HG03342 (cell line): Measurements from ENCODE around the gene LYZL6.
"Not testable (repeated sequence)": the region's sequence is repeated elsewhere in the genome, so short reads cannot be mapped to it uniquely, and the experiment has no call there.

Experiments used
- ATAC-seq: cut with Tn5 transposase; IDR thresholded peaks from one replicate; pipeline ENCODE4 v1.9.1; 2021; ENCODE audit warnings: mild to moderate bottlenecking, moderate library complexity; ENCODE audit not compliant: unreplicated experiment

LYZL6 gene

DNA sequence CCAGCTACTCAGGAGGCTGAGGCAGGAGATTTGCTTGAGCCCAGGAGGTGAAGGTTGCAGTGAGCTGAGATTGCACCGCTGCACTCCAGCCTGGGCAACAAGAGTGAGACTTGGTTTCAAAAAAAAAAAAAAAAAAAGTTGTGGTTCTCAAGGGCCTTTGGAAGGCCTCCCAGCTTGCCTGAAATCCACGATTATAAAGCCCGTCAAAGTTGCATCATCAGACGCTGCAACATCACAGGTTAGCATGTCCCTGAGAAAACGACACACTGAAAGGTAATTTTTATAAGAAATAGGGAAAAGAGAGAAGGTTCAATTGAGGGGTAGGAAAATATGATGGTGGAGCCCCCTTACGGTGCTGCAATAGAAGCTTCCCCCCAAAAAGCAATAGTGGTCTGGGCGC, 4.6 kb upstream of the LYZL6 start:
- ATAC-seq = no peak

DNA sequence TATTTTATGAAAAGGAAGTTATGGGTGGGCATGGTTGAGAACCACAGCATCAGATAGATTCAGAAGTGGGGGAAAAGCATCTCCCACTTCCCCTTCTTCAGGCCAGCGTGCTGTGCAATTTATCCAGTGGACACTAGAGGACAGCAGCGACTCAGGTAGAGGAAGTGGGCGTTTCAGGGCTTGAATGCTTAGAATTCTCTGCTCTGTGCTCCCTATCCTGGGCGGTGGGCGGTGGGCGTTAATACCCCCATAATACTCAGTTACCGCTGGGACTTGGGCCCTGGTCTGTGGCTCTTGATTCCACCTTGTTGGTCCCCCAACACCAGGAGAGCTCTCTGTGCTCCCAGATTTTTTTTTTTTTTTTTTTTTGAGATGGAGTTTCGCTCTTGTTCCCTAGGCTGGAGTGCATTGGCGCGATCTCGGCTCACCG, 3.7 kb upstream of the LYZL6 start:
- no peak for ATAC-seq

DNA sequence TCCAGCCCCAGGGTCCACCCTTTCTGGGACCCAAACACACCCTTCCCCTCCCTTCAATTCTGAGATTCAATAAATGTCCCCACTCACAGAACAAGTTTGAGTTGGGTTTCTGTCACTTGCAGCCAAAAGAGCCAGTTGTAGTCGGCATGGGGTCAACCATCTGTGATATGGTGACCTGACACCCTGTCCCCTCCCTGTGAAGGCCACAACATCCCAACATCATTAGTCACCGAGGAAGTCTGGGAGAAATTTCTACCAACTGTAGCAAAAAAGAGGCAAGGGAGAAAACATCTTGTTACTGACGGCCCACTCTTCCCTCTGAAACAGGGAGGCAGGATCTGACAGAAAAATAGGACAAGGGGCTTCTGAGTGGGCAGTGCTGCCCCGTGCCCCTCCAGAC, 638 bp upstream of the LYZL6 start:
- ATAC-seq = no peak

DNA sequence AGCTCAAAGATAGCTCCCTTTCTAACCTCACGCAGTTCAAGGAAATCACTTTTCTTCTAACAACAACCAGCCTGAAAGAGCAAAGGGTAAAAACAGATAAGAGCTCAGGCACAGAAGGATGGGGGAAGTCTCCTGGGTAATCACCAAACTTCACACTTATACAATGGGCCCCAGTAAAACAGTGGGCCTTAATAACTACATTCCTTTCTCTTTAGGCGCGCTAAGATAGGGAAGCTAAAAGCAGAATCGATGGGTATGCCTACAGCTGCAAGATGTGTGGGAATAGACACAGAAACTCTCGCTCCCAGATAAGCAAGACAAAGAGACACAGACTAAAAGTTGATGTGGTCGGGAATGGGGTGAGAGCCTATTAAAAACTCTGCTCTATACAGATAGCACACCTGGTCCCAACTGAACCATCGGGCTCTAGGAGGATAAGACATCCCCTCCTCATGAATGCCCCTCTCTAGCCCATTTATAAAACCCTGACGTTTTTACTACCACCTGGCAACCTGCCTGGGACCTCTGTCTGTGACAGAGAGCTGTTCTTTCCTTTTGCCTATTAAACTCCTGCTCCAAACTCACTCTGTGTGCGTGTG, 826 bp downstream of the LYZL6 start:
- ATAC-seq = no peak

DNA sequence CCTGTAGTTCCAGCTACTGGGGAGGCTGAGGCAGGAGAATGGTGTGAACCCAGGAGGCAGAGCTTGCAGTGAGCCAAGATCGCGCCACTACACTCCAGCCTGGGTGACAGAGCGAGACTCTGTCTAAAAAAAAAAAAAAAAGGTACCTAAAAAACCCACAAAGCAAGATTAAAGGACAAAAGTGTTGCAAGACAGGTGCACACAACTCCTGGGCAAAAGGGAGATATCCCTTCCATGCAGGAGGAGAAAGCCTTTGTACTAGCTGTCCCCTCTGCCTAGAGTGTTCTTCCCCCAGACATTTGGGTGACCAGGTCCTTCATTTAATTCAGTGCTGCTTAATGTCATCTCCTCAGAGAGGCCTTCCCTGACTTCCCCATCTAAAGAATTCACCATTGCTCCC, 5.0 kb downstream of the LYZL6 start:
- not testable (repeated sequence) for ATAC-seq

DNA sequence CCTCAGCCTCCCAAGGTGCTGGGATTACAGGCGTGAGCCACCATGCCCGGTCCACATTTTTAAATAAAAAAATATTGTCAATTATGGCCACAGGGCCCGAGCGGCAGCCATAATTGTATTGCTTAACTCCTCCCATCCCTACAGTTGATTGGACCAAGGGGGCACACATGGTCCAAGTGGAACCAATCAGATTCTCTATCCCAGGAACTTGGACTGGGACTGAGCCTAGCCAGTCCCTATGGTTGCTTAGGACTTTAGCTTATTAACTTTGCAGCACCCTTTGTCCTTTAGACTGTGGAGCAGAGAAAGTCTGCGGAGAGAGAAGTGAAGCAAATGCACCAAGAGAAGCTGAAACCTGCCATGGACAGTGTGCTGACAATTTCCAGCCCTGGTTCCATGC, 7.5 kb downstream of the LYZL6 start:
- no peak for ATAC-seq

DNA sequence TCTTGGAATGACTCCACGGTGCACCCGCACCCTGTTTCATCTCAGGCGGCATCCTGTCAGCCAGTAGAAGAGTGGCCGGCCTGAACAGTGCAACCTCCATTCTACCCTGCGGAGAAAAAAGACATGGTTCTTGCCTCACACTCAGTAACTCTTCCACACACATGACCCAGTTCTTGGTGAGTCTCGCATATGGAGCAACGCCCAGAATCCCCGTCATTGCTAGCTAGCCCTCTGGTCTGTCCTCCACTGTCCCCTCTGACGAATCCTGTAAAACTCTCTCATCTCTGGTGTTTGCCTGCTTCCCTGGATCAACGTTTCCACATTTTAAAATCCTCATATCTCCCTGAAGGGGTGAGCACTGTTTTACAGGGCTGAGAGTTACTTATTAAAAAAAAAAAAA, 8.8 kb downstream of the LYZL6 start:
- no peak for ATAC-seq

DNA sequence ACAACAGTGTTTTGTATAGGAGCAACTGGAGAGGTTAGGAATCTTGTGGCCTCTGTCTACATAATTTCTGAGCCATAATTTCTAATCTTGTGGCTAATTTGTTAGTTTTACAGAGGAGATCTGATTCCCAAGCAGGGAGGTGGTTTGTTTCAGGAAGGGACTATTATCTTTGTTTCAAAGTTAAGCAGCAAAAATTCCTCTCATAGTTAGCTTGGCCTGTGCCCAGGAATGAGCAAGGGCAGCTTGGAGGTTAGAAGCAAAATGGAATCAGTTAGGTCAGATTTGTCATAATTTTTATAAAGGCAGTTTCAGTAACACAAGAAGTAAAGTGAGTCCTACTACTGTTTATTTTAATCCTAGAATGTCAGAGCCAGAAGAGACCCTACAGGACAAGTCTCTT, 10.9 kb downstream of the LYZL6 start:
- ATAC-seq = no peak

DNA sequence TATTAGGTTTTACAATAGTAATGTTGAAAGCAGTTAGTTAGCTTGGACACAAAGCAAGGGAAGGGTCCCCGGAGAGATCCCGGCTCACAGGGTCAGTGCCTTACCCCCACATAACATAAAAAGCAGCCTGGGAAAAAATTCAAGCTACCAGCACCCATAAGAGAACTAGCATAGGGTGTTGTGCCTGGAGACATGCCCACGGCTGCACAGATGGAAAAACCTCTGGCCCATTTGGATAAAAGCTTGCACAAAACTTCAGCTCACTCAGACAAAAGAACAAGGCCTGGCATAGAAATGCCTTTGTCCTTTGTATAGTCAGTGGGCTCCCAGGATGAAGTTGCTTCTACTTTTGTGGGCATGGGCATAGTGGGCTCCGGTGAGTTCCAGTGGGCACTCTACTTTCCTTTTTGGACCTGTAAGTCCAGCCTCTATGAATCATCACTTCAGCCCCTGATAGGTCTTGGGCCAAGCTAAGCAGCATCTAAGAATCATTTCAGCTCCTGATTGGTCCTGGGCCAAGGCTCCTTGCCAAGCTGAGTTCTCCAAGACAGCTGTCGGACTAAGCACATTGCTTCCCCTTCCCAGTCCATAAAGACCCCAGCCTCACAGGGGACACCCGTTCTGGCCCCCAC, 11.6 kb downstream of the LYZL6 start:
- no peak for ATAC-seq

DNA sequence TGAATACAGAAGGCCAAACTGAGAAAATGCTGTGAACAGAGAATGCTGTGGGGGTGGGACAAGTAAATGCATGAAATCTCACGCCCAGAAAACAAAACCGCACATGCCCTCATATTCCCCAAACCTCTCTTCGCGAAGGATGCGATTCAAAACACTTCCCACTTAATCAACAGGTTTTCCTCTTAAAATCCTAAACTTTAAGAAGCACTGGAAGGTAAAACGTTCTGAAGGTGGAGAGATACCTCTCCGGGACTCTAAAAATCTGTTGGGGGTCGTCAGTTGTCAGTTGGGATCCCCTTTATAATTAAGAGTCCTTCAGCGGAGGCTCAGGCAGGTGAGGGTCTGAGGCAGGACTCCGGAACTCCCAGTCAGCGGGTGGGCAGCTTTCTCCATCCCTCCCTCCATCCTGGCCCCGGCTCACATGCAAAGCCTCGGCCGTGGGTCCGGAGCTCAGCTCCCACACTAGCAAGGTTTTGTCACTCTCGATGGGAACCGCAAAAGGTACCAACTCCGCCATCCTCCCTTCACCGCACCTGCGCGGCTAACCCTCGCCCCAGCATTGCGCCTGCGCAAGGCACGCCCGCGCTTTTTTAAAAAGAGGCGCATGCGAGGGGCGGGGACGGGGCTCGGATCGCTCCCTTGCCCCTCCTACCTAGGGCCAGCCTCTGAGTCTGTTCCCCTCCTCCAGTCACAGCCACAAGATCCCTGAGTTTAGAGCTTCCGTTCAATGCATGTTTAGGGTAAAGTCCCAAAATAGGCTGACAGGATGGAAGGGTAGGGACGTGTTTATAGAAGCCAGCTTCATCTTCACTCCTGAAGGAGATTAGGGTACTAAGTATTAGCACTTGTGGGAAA, 13.1 kb downstream of the LYZL6 start, which contains the start of gene RDM1:
TSS of gene RDM1 (minus strand) at position 563 of the 855 bp plus-strand sequence. CDS start at position 517, 46 bp downstream.
- ATAC-seq = no peak

DNA sequence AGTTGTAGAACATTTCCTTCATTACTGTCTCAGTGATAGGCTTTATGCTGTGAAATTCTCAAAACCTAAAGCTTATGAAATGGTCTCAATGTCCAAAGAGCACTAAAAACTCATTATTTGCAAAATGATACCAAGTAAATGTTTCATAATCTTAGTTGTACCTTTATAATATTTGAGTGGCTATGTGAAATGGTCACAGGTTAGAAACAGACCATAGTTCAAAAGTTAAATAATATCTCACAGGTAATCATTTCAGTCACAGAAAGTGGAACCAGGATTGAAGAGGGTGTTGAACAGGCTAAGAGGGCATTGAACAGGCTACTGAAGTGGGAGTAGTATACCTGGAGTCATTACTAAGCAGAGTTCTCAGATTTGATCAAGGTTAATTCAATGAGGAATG, 15.8 kb downstream of the LYZL6 start:
- no peak for ATAC-seq

DNA sequence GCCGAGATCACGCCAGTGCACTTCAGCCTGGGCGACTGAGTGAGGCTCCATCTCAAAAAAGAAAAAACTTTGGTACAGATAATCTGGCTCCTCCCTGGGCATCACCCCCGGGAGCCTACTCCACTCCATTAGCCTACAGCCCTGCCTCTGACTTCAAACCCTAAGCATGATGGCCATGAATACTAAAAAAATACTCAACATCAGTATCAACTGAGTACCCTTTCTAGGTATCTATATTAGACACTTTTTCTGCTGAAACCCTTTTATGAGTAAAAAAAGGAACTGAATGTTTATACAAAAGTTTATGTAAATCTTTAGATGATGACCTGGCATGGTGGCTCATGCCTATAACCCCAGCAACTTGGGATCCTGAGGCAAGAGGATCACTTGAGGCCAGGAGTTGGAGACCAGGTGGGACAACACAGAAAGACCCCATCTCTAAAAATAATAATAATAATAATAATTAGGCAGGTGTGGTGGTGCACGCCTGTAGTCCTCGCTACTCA, 19.9 kb downstream of the LYZL6 start:
- no peak for ATAC-seq

DNA sequence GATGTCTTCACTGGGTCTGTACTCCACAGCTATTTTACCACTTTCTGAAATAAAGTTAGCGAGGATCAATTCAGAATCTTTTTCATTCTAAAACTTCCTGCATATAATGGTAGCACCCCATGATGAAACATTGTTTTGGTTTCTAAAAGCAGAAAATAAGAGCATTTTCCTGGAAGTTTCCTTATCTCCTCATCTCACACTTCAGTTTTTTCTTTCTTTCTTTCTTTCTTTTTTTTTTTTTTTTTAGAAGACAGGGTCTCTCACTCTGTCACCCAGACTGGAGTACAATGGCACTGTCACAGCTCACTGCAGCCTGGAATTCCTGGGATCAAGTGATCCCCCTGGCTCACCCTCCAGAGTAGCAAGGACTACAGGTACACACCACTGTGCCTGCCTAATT, 23.3 kb downstream of the LYZL6 start:
- ATAC-seq = no peak

DNA sequence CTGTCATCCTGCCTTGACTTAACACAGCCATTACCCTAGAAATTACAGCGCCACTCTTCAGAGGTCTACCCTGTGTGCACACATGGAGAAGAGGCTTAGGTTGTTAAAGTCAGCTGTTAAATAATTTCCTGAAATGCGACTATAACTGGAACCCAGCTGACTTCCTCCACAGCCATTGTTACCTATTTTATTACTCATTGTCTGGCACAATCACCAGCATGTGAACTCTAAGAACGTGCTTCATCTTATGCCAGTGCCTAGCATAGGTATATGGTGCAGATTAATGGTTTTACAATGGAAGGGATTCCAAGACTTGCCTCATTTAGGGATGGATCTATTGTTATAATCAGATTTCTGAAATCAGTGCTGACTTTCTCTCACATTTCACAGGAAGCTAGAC, 24.8 kb downstream of the LYZL6 start:
- no peak for ATAC-seq

DNA sequence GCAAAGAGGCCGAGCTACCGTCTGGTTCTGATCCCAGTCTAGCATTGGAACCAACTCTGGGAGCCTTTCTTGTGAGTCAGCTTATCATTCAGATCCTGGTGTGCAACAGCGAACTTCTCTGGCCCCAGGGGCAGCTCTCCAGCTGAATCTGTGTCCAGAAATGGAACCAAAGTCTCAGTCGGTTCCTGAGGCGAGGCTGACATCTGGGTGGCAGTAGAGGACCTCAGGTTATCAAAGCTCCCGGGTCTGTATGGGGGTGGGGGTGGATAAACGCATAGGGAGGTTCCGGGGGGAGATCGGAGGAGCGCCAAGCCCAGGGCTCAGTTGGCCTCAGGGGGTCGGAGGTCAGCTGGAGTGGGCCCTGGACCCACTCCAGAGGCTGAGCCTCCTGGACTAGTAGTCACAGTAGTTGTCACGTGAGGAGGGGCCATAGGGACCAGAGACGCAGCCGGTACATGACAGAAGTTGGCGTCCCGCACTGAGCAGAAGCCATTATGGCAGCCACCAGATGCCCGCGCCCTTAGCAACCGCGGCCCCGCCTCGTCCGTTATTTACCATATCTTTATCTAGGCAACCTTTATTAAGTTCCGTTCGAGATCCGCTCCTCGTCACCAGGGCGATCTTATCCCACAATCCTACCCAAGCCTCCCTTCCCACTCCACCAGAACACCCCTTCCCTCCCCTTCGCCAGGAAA, 25.8 kb downstream of the LYZL6 start:
- no peak for ATAC-seq

DNA sequence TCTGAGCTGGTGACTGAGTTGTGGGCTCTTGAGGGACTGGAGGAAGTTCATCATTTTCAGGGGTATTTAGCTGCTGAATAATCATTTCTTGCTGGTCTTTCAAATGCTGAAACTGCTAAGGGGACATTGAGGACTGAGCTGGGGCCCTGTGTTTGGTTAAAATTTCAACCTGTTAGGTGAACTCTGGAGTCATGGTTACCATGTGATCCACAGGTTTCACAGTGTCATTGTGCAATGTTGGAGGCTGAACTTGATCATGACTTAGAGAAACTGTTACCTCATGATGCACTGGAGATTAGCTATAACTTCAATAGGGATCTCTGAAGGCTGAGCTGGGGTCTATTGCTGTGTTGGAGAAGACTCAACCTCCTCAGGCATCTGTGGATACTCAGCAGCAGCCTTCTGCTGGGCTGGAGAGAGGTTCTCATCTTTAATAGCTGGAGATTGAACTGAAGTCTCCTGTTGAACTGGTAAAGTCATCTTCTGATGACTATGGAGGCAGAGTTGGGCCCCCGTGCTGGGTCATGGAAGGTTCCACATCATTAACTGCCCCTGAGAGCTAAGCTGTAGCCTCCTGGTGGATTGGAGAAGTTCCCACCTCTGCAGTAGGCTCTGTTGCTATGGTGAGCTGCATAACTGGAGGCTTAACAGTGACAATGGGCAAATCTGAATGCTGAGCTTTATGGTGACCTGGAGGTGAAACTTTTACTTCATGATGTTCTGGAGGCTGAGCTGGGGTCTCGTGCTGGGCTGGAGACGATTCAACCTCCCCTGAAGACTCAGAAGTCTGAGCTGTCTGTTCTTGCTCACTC, 28.2 kb downstream of the LYZL6 start:
- no peak for ATAC-seq

DNA sequence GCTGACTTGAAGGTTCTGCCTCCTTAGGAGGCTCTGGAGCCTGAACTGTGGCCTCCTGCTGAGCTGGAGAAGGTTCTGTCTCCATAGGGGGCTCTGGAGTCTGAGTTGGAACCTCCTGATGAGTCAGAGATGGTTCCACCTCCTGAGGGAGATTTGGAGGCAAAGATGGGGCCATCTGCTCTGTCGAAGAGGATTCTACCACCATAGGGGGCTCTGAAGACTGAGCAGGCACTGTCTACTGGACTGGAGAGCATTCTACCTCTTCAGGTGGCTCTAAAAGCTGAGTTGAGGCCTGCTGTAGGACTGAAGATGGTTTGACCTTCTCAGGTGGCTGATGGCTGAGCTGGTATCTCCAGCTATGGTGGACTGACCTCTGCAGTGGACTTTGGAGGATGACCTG, 29.2 kb downstream of the LYZL6 start:
- ATAC-seq = no peak

DNA sequence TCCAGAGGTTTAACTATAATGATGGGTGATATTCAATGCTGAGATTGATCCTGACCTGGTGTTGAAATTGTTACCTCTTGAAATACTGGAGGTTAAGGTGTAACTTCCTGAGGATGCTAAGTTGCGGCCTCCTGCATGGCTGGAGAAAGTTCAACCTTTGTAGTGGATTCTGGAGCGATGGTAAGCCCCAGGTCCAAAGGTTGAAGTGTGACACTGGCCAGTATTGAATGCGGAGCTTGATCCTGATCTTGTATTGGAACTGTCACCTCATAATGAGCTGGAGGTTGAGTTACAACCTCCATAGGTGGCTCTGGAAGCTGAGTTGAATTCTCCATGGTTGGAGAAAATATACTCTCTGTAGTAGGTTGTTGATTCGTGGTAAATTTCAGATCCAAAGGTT, 29.9 kb downstream of the LYZL6 start:
- no peak for ATAC-seq

DNA sequence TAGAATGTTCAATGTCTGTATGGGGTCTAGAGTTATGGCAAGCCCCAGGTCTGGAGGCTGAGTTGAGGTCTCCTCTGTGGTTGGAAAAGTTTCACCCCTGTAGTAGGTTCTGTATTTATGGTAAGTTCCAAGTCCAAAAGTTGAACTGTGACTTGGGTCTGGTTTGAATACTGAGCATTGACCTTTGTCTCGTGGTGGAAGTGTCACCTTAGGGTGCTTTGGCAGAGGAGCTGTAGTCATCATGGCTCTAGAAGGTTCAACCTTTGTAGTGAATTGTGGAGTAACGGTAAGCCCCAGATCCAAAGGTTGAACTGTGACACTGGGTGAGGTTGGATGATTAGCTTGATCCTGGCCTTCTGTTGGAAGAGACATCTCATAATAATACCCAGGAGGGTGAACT, 30.6 kb downstream of the LYZL6 start:
- no peak for ATAC-seq

DNA sequence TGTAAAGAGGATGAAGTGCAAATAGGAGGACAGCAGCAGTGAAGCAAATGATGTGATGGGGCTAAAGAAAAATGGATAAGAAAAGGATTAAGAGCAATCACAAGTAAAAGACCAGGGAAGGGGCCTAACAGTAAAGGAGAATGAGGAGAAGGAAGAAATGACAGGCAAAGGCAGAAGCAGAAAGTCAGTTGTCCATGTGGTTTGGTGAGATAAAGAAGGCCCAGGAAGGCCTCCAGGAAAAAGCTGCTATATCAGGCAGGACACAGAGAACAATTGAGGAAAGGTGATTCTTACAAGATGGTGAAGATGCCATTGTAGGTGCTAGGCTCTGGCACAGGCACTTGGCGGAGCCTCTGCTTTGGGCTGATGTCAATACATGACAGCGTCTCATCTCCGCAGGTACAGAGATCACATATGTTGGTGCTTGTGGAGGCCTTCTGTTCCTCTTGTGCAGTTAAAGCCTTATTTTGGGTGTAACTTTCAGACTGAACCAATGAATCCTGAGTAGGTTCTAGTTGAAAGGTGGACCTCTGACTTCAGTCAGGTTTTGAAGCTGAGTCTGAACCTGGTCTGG, 31.1 kb downstream of the LYZL6 start:
- no peak for ATAC-seq
